ENCODE data around the gene SLC44A1.

SLC44A1 gene

DNA sequence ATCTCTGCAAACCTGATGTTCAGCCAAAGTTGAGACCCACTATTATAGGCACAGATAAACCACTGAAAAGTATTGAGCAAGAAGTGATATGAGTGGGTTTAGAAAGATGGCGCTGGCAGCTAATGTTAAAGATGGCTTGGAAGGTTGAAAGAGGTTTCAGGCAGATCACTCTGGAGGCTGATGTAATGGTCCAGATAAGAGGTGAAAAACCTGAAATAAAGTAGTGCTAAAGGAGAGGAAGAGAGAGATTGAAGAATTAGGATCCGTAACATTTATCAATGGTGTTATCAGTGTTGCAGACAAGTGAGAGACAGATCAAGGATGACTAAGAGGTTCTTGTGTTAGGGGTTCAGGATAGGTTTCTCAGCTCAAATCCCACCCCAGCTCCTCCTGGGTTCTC lies 58.3 kb downstream of the SLC44A1 start:
- no peak for DNase-seq (ENCODE audit: low spot score)

DNA sequence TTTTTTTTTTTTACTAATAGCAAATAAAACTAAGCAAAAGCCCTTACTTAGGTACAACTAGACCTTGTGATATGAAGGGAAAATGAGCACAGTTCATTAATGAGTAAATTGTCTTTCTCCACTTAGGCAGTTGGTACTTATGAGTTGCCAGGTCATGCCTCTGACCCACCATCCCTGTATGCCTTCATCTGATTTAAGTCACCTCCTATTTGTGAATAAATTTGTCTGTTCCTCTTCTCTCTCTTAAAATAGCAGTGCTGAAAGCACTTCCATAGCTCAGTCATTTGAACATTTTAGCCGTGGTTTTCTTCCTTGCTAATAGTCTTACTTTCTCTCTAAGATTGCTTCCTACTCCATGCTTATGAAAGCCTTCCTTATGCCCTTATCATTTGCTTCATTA lies 61.4 kb downstream of the SLC44A1 start:
- DNase-seq (ENCODE audit: low spot score), result no peak

DNA sequence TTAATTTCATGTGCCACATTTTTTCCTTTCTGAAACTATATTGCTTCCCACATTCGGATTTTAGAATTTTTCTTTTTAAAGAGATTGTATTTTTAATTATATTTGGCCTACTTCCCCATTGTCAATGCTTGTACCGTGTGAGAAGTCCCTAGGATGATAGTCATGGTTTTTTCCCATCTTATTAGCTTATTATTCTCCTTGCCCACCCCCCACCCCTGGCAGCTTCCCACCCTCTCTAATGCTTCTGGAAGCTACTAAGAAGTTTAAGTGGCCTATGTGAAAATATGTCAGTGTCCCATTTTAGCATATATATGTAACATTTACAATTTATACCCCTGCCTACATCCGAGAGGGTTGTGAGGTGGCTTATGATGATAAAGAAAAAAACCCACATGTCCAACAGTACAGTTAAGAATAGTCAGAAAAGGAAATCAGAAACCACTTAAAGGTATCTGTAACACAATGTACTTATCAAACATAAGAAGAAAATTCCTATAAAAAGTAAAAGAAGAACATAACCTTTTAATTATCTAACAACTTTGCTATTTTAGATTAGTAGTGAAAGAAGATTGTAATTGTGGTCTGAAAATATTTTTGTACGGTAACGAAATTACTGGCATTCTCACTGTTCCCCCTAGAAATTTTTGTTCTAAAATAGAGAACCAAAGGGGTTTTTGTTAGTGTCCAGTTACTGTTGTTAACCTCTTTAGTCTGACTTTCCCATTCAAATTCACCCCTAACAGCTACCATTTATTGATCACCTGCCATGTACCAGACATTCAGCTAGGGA lies 62.1 kb downstream of the SLC44A1 start:
- no peak for DNase-seq (ENCODE audit: low spot score)

DNA sequence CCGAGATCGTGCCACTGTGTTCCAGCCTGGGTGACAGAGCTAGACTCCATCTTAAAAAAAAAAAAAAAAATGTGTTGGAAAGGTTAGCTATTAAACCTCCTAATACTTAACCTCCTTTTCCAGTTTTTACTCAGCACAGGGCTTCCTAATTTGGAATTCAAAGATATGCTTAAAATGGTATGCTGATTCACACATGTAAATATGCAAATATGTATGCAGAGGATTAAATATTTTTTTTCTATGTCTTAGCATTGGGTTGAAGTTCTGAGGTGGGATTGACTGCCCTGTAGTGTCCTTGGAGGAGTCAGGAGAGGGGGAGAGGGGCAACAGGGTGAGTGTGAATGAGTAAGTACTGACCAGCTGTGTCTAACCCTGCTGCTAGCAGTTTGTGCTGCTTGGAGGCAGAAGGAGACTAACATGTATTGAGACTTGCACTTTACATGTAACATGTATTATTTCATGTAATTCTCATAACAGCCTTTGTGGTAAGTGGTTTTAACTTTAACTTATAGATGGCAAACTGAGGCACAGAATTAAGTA lies 63.2 kb downstream of the SLC44A1 start:
- DNase-seq (ENCODE audit: low spot score), result peak; percentile 13

DNA sequence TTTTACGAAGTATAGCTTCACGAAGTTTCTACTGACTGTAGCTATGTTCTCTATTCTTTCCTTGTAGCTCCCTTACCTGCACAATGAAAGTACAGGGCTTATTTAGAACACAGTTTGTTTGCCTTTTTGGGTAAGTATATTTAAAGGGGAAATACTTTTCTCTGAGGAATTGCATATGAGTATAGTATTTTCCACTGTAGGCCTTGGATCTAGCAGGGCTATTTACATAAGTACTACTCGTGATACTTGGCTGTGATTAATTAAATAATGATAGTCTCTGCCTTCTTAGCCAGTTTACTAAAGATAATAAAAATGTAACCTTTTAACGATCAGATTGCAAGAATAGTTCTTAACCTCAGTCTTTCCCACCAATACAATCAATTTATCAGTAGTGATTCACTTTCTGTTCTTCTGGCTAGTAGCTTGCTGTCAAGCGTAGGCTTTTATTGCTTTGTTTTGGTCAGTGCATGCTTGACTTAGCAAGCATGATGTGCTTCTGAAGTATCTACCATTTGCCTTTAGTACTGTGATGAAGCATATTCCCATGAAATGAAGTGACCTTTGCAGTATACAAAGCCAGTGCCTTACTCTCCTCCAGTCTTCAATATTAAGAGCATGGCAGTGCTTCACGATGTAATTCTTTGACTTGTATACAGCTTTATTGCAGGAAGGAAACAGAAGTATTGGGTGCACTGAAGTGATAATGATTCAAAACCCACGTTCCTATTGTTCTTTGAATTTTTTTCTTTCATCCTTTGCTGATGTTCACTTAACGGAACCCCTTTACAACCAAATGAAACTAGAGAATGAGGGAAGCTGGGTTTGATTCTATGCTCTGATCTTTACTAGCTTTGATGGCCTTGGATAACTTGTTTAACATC lies 64.2 kb downstream of the SLC44A1 start:
- peak; percentile 35 for DNase-seq (ENCODE audit: low spot score)

DNA sequence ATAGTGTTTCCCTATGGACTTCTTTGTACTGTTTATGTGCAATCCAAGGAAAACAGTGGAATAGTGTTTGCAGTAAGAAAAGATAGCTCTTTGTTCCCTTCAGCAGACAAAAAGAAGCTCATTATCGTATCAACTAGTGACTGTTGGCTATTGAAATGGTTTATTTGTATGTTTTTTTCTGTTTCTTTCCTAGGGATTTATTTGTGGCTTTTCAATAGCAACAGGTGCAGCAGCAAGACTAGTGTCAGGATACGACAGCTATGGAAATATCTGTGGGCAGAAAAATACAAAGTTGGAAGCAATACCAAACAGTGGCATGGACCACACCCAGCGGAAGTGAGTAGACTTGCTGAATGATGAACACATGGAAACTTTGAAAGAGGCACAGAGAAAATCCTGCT lies 65.1 kb downstream of the SLC44A1 start:
- no peak for DNase-seq (ENCODE audit: low spot score)

DNA sequence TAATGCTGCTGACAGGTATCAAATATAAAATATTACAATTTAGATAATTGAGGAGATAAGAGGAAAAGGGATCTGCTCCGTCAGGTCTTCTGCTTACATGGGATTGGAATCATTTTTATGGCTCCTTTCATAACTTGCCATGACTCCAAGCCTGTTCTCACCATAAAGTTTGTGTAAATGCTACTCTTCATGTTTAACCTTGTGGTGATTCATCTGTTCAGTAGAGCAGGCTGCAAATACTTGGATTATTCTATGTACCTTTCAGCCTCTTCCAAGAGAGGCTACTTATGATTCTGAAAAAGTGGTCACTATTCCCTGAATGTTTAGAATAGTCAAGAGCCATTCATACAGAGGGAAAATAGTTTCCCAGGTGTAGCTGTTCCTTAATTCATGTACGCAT lies 66.9 kb downstream of the SLC44A1 start:
- DNase-seq (ENCODE audit: low spot score), result no peak

DNA sequence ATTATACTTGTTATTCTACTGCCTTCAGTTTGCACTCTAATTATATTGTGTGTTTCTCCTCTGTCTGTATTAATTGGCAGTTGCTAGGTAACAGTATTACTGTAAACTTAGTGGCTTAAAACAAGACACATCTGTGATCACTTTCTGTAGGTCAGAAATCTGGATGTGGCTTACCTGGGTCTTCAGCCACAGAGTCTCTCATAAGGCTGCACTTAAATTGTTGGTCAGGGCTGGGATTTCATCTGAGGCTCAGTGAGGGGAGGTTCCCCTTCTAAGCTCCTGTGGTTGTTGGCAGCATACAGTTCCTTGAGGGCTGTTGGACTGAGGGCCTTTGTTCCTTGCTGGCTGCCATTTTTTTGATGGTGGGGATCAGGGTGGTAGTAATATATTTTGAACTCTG lies 68.8 kb downstream of the SLC44A1 start:
- DNase-seq (ENCODE audit: low spot score), result no peak

DNA sequence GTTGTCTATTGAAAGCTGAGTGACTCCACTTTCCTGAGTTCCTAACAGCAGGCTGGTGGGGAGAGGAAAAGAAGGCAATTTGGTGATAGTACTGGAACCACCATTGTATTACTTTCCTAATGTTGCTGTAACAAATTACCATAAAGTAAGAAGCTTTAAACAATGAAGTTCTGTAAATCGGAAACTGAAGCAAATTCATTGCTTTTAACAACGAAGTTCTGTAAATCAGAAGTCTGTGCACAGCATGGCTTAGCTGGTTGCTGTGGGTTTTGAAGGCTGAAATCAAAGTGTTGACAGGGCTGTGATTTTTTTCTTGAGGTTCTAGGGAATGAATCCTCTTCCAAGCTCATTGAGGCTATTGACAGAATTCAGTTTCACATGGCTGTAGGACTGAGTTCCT lies 72.3 kb downstream of the SLC44A1 start:
- no peak for DNase-seq (ENCODE audit: low spot score)

DNA sequence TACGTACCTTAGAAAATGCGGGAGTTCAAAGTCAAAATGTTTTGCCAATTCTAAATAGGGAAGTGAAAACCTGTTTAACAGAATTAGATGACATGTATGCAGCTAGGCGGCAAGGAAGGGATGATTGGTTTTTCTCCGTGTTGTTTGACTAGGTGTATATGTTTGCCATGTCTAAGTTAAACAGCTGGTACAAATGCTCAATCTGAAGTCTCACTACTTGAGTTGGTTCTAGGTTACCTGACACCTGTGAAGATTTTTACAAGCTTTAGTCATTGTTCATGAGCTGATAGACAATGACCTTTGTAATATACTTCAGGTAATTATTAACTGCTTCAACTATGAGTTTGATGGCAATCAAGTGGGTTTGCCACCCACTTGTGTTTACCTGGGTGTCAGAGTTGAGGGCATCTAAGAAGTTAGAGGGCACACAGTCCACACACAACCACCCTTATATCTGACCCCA lies 74.3 kb downstream of the SLC44A1 start:
- DNase-seq (ENCODE audit: low spot score), result peak; percentile 65

DNA sequence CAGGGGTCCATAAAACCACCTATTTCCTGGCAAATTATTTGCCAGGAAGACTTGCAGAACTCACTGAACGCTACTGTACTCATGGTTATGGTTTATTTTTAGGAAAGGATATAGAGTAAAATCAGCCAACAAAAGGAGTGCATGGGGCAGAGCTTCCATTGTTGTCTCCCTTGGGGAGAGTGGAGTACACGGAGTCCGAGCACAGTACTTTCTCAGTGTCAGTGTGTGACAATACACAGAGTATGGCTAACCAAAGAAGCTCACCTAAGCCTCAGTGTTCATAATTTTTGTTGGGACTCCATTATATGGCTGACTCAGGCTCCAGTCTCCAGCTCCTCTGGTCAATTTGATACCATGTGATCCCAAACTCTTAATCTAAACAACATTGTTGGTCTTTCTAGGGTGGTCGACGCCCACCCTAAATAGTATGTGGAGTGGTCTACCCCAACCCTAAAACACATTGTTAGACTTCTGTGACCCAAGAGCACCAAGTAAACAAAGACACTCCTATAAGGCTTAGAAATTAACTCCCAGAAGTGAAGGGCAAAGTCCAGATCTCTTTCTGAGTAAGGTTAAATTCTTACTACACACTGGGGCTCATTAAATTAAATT lies 74.9 kb downstream of the SLC44A1 start:
- no peak for DNase-seq (ENCODE audit: low spot score)

DNA sequence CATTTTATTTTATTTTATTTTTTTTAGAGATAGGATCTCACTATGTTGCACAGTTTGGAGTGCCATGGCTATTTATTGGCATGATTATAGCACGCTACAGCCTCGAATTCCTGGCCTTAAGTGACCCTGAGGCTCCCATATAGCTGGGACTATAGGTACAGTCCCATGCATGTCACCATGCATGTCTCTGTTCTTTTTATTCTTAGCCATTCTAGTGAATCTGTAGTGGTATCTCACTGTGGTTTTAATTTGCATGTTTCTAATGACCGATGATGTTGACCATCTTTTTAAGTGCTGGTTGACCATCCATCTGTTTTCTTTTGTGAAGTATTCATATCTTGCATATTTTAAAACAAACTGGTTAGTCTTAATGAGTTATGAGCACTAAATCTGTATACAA lies 76.1 kb downstream of the SLC44A1 start:
- no peak for DNase-seq (ENCODE audit: low spot score)

DNA sequence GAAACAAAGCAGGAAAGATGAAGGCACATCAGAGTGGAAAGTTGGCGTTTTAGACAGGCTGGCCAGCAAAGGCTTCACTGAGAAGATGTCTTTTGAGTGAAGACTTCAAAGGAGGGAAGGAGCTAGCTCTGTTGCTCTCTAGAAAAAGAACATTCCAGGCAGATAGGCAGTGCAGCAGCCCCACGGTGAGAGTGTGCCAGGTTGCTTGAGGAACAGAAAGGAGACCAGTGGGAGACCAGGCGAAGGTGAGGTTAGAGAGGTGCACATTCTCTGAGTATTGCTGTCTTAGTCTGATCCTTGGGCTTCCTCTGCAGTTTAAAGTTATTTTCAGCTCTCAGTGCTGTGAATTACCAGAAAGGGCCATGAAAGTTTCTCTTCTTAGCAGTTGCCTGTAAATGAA lies 83.8 kb downstream of the SLC44A1 start:
- no peak for DNase-seq (ENCODE audit: low spot score)

DNA sequence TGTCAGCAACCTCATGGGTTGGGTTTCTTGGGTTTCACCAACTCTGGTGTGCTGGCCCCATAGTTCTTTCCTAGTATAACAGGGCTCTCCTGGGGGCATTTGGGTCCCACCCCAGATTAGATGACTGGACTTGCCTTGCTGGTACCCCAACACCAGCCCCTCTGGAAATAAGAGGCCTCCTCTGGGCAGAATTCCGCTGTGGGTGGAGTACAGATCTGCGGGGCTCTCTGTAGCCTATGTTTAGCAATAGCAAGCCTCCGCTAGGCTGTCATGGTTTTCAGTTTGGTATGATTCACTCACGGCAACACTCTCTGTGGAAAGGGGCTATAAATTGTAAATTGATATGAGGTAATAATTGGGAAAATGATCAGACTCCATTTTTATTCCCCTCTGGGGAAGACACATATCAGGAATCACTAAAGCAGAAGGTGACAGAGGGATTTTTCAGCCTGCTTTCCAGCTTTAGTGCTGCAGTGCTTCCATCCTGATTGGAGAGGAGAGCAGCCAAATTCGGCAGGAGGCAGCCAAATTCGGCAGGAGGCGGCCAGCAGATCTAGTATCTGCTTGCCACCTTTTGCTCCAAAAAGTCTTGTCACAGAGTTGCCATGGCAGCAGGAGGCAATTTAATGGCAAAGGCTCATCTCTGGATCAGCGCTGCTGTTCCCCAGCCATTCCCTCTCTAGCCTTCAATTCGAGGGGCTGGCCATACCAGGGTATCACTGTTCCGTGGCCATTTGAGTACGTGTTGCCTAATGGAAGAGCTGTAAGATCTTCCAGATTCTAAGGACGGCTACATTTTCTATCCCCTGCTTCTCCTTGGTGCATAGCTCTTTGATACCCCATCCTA lies 84.6 kb downstream of the SLC44A1 start:
- DNase-seq (ENCODE audit: low spot score), result no peak

DNA sequence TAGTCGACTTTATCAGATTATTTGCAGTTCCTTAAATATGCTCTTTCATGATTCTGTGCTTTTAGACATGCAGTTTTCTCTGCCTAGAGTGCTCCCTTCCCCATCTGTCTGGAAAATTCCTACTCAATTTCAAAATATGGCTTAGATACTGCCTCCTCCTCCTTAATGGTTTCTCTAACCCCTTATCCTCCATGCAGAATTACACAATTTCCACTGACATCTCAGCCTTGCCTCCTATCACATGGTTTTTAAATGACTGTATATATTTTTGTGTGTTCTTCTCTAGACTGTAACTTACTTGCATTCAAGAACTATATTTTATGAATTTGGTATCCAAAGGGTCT lies 85.2 kb downstream of the SLC44A1 start:
- no peak for DNase-seq (ENCODE audit: low spot score)

DNA sequence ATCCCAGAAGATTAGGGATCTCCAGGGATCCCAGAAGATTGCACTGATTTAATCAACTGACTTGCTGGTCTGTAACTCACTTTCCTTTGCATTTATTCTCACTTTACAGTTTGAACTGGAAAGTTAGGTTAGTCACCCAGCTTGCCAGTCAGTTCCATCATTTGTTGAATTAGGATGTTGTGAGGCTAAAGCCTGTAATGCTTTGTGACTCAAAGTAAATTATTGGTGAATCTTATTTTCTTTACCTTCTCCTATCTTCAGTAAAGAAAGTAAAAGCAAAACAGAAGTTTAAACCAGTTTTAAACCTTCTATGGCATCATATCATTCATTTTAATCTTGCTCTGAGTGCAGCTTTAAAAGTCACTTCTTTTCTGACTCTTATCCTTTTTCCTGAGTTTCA lies 85.8 kb downstream of the SLC44A1 start:
- DNase-seq (ENCODE audit: low spot score), result no peak

DNA sequence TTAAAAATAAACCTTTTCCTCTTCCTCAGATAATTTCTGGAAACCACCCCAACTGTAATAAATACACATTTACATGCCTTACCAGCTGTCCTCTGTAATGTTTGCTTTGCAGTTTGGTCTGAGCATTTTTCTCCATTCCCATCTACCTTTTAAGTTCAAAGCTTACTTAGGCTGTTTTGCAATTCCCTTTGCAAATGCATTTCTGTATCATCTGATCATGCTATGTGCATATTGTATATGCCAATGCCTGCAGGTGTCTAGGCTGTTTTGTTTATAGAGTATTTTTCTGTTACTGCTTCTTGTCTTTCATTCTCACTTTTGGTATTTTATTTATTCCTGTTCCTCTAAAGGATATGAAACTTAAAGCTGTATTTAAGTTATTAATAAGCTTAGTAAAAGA lies 86.3 kb downstream of the SLC44A1 start:
- no peak for DNase-seq (ENCODE audit: low spot score)

DNA sequence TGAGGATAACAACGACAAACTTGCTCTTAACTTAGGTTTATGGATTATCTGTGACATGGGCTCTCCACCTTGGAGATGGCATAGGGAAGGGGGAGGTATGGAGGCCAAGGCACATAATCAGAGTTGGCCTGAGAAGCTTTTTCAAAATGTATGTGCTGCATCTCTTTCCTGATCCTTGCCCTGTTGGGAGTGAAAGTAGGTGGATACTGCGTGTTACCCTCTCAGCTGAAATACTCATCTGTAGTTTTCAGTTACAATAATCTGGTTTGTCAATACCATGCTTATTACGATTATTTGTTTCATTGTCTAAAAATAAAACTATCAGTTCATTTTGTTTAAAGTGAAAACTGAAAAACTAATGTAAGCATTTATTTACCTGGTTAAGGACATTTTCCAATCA lies 86.7 kb downstream of the SLC44A1 start:
- no peak for DNase-seq (ENCODE audit: low spot score)

DNA sequence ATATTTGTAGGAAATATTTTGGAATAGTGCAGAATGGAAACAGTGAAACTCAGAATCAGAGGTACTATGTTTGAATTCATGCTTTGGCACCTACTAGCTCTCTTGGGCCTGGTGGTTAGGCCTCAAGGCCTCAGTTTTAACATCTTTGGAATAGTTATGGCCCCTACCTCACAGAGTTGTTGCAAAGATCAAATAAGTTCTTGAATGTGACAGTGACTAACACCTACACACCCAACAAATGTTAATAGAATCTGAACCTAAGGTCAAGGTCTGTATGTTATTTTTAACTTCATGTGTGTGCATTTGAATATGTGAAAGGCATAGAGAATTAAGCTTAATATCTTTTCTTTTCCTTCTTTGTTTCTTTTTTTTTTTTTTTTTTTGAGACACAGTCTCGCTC lies 87.3 kb downstream of the SLC44A1 start:
- DNase-seq (ENCODE audit: low spot score), result no peak

DNA sequence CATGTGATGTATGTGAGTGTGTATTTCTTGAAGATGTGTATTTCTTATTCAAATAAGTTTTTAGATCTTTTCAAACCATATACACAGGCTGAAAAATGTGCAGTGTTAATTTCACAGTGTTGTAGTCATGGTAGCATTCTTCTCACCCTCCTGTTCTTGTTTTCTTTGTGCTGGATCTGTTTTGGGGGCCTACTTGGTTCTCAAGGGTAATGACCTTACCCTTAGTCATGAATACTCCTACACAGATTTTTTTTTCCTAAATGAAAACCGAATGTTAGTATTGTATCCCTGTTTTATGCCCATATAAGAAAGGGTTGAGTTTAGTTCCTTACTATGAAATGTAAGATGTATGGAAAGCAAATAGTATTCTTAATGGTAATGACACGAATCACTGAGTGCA lies 88.0 kb downstream of the SLC44A1 start:
- no peak for DNase-seq (ENCODE audit: low spot score)

DNA sequence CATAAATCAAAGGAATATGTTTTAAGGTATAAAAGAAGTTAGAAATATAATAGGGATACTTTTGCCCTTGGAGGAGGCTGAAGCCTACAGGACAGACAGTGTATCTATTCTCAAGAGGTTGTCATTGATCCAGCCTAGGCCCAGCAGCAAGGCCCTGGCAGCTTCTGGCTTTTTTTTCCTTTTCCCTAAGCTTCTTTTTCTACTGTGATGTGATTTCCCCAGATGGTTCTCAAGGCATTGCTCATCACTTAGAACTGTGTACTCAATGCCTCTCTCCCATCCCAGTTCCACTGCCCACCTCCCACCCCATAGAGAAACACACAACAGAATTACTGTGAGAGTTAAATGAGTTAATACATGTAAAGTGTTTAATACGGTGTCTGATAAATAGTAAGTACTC lies 88.6 kb downstream of the SLC44A1 start:
- no peak for DNase-seq (ENCODE audit: low spot score)

DNA sequence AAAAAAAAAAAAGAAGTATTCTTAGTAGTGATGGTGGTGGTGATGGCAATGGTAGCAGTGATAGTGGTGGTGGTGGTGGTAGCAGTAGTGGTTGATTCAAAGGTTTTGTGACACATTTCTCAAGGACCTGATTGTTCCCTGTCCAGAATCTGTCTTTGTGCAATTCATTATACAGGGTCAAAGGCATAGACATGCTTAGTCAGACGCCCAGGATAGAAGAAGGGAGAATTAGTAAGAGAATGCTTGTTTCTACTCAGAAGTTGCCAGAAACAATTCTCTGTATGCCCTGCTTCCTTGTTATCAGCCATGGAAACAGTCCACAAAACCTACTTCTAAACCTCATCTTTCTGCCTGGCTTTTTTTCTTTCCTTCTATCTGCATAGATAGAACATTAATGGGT lies 89.4 kb downstream of the SLC44A1 start:
- DNase-seq (ENCODE audit: low spot score), result peak; percentile 14
